ENCODE measurements around the gene IMPDH1. TPM values are rescaled to one million over a fixed set of nuclear protein-coding genes. Genes with fewer than 3 reads are reported as not detected.

Gene IMPDH1
- total and polyA plus RNA-seq, 9 of the 15 experiments (the other 6 are each of a cell fraction or from before 2014, with no cell fraction given), result 0.80 to 118 (median 64.3) TPM

DNA sequence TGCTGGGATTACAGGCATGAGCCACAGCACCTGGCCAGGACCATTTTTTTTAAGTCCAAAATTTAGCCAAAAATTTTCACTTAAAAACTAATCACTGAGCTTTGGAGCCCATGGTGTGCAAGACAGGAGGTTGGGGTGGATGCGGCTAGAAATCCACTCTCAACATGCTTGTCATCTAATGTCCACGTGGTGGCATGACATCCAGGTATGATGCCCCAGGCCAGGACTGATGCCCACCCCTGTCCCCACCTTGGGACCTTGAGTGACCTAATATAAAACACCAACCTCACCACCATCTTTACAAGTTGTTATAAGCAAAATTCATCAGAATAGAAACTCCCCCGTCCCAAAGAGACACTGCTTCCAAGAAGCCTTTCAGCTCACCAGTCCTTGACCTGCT lies 20.4 kb upstream of the IMPDH1 start (continued):
- TF ChIP-seq, protein P1, sequence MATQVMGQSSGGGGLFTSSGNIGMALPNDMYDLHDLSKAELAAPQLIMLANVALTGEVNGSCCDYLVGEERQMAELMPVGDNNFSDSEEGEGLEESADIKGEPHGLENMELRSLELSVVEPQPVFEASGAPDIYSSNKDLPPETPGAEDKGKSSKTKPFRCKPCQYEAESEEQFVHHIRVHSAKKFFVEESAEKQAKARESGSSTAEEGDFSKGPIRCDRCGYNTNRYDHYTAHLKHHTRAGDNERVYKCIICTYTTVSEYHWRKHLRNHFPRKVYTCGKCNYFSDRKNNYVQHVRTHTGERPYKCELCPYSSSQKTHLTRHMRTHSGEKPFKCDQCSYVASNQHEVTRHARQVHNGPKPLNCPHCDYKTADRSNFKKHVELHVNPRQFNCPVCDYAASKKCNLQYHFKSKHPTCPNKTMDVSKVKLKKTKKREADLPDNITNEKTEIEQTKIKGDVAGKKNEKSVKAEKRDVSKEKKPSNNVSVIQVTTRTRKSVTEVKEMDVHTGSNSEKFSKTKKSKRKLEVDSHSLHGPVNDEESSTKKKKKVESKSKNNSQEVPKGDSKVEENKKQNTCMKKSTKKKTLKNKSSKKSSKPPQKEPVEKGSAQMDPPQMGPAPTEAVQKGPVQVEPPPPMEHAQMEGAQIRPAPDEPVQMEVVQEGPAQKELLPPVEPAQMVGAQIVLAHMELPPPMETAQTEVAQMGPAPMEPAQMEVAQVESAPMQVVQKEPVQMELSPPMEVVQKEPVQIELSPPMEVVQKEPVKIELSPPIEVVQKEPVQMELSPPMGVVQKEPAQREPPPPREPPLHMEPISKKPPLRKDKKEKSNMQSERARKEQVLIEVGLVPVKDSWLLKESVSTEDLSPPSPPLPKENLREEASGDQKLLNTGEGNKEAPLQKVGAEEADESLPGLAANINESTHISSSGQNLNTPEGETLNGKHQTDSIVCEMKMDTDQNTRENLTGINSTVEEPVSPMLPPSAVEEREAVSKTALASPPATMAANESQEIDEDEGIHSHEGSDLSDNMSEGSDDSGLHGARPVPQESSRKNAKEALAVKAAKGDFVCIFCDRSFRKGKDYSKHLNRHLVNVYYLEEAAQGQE (IDR thresholded peaks at IDR 0.05; ENCODE audit: borderline replicate concordance), result peak; percentile 42; the same call in 1 of the 2 replicates
- TF ChIP-seq, protein P1 (CRISPR knock-in tag; IDR thresholded peaks at IDR 0.05; ENCODE audit: low read depth), result no peak
- TF ChIP-seq RAD21 (CRISPR knock-in tag; conservative IDR thresholded peaks at IDR 0.05 in 1 of 2, IDR thresholded peaks at IDR 0.05 in 1 of 2) (peak; percentile 38 to 46), KAT8 (IDR thresholded peaks at IDR 0.05; ENCODE audit: low read depth) (no peak)
